ENCODE data around the gene ASB12. TPM values are rescaled to one million over a fixed set of nuclear protein-coding genes. Genes with fewer than 3 reads are reported as not detected.

ASB12 gene
- total RNA-seq = not detected in 2 replicates

GRCh38 chrX:64230123-64230970 is at the start of gene ASB12:
Gene ASB12 (minus strand): TSS chrX:64230607. CDS start chrX:64225650, 4,957 bp downstream.

GRCh38 chrX:64205441-64205734 is 25.0 kb downstream of the ASB12 start, which contains the start of gene AMER1:
Gene AMER1 (minus strand): TSS chrX:64205708. CDS start chrX:64193286, 12,422 bp downstream.

Other genes with a start within 250 kb of the ASB12 start
- 1.5 and 3.1 TPM in 2 replicates for gene AMER1, start 24.9 kb downstream of the ASB12 start, total RNA-seq
- gene MTMR8, start 164.8 kb upstream of the ASB12 start, total RNA-seq = not detected in 2 replicates

All from smooth muscle cell of the umbilical artery (primary cell).